Vagina (tissue), 2 donors: ENCODE data around the gene UFM1.

Experiments used
- POLR2A ChIP-seq, 2 donors: fragments of 450-650 bp; IDR thresholded peaks; one replicate each; pipeline ENCODE4 v1.6.1; 2017; ENCODE audit warnings: antibody characterized with exemption in 2 of 2, mild to moderate bottlenecking in 2 of 2, moderate library complexity in 2 of 2
- POLR2AphosphoS5 ChIP-seq, 2 donors: sonication (generic); formaldehyde crosslinking; IDR thresholded peaks; one replicate each; pipeline ENCODE4 v1.9.0; 2017; ENCODE audit warnings: antibody characterized with exemption in 2 of 2, mild to moderate bottlenecking in 2 of 2, low read depth in 1 of 2; ENCODE audit not compliant: insufficient read depth in 1 of 2
- TF ChIP-seq, protein P1 (sequence below), 3 experiments: fragments of 450-650 bp in 2 of 3; fragments of 200-600 bp in 1 of 3; sonication (generic) in 1 of 3; IDR thresholded peaks; one replicate each; pipeline ENCODE4 v1.5.1; 2017 to 2019; ENCODE audit warnings: antibody characterized with exemption in 3 of 3, mild to moderate bottlenecking in 2 of 3, moderate library complexity in 2 of 3

DNA sequence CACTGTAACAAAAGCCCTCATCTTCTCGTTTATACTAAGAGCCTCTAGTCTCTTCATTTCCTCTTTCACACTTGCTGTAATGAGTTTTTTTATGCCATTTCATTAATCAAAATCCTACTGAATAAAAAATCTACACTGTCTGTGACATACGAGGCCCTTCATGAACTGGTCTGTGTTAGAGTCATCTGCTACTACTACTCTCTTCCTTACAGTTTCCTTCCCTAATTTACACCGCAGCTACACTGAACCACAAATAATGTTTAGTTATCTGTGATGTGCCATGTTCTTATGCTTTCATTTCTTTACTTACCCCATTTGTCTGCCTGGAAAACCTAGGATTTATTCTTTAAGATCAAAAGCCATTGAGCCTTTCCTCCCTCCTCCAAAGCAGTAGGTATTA lies 16.0 kb downstream of the UFM1 start:
- TF ChIP-seq, protein P1, sequence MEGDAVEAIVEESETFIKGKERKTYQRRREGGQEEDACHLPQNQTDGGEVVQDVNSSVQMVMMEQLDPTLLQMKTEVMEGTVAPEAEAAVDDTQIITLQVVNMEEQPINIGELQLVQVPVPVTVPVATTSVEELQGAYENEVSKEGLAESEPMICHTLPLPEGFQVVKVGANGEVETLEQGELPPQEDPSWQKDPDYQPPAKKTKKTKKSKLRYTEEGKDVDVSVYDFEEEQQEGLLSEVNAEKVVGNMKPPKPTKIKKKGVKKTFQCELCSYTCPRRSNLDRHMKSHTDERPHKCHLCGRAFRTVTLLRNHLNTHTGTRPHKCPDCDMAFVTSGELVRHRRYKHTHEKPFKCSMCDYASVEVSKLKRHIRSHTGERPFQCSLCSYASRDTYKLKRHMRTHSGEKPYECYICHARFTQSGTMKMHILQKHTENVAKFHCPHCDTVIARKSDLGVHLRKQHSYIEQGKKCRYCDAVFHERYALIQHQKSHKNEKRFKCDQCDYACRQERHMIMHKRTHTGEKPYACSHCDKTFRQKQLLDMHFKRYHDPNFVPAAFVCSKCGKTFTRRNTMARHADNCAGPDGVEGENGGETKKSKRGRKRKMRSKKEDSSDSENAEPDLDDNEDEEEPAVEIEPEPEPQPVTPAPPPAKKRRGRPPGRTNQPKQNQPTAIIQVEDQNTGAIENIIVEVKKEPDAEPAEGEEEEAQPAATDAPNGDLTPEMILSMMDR (IDR thresholded peaks at IDR 0.05) = no peak
- TF ChIP-seq POLR2A (IDR thresholded peaks at IDR 0.05) (no peak), POLR2AphosphoS5 (IDR thresholded peaks at IDR 0.05; ENCODE audit: insufficient read depth in 1 of 2, low read depth in 1 of 2) (no peak)
